OCI-LY7 (cell line): ENCODE results near the gene TRAPPC12. TPM values are rescaled to one million over a fixed set of nuclear protein-coding genes. Genes with fewer than 3 reads are reported as not detected.
A peak's percentile ranks its signal among the peaks of the same experiment; 100 is the strongest.

ENCODE experiments used
- BruUV-seq: library from RNA; stranded (reverse); fragments of 400-500 nt; replicated peaks from 2 replicates; lab custom pipeline; 2021; lab: Mats Ljungman, UMichigan
- CTCF ChIA-PET: fragments of 300-600 bp; sonication (Branson Sonifier 250); formaldehyde crosslinking; loops from one replicate; lab custom pipeline; 2022; ENCODE audit warnings: antibody characterized with exemption; ENCODE audit not compliant: unreplicated experiment; lab: Charles Lee
- POLR2A ChIA-PET: fragments of 300-600 bp; sonication (Branson Sonifier 250); formaldehyde crosslinking; loops from one replicate; lab custom pipeline; 2022; ENCODE audit warnings: antibody characterized with exemption; lab: Charles Lee
- DNase-seq: peaks from one replicate; pipeline ENCODE4 v3.0.0-alpha.2; 2015; ENCODE audit warnings: low spot score
- H2AFZ ChIP-seq: fragments of 200-600 bp; sonication (generic), shearing (Covaris generic); 2 replicates; pipeline ENCODE4 v1.6.1; 2014; ENCODE audit warnings: mild to moderate bottlenecking, antibody characterized with exemption, low read length, moderate library complexity
- H3K27ac ChIP-seq: fragments of 200-600 bp; sonication (generic); 2 replicates; pipeline ENCODE4 v1.5.1; 2014; ENCODE audit warnings: mixed run types, low read depth, mild to moderate bottlenecking, moderate library complexity, low read length, inconsistent platforms; ENCODE audit not compliant: poor library complexity, severe bottlenecking
- H3K36me3 ChIP-seq: fragments of 200-600 bp; sonication (generic); 2 replicates; pipeline ENCODE4 v1.6.1; 2014; ENCODE audit warnings: mild to moderate bottlenecking, antibody characterized with exemption, low read length, moderate library complexity, mixed read lengths; ENCODE audit not compliant: insufficient read depth
- H3K4me1 ChIP-seq: fragments of 200-600 bp; sonication (generic); 2 replicates; pipeline ENCODE4 v1.5.1; 2014; ENCODE audit warnings: mild to moderate bottlenecking, low read length; ENCODE audit not compliant: insufficient read depth, poor library complexity, severe bottlenecking
- H3K4me2 ChIP-seq: fragments of 200-600 bp; sonication (generic); 2 replicates; pipeline ENCODE4 v1.6.1; 2014; ENCODE audit warnings: mild to moderate bottlenecking, low read length
- H3K4me3 ChIP-seq: fragments of 200-600 bp; sonication (generic); 2 replicates; pipeline ENCODE4 v1.5.1; 2014; ENCODE audit warnings: mild to moderate bottlenecking, low read depth, low read length; ENCODE audit not compliant: poor library complexity, severe bottlenecking
- H3K79me2 ChIP-seq: fragments of 200-600 bp; sonication (generic); 2 replicates; pipeline ENCODE4 v1.6.1; 2016; ENCODE audit warnings: low read depth, mild to moderate bottlenecking, low read length, moderate library complexity, mixed read lengths; ENCODE audit not compliant: insufficient read depth
- H3K9me2 ChIP-seq: fragments of 200-600 bp; sonication (generic); 2 replicates; pipeline ENCODE4 v1.6.1; 2016; ENCODE audit warnings: mild to moderate bottlenecking, low read length, mixed read lengths; ENCODE audit not compliant: insufficient read depth
- H3K9me3 ChIP-seq: fragments of 200-600 bp; sonication (generic); 2 replicates; pipeline ENCODE4 v1.6.1; 2014; ENCODE audit warnings: mild to moderate bottlenecking, mixed run types, low read length, mixed read lengths
- H4K20me1 ChIP-seq: fragments of 200-600 bp; sonication (generic); 2 replicates; pipeline ENCODE4 v1.6.1; 2014; ENCODE audit warnings: mild to moderate bottlenecking, antibody characterized with exemption, low read length, moderate library complexity, mixed read lengths; ENCODE audit not compliant: insufficient read depth
- CTCF ChIP-seq: fragments of 200-600 bp; sonication (generic); conservative IDR thresholded peaks from 2 replicates; pipeline ENCODE4 v1.5.1; 2014; ENCODE audit warnings: mild to moderate bottlenecking, antibody characterized with exemption, low read length, moderate library complexity, mixed read lengths
- EZH2phosphoT487 ChIP-seq: fragments of 200-600 bp; sonication (generic); IDR thresholded peaks from 2 replicates; pipeline ENCODE4 v1.6.1; 2018; ENCODE audit warnings: low read depth, borderline replicate concordance, mild to moderate bottlenecking, mixed run types, antibody characterized with exemption, low read length, moderate library complexity, mixed read lengths
- intact Hi-C: fragments of 100-400 bp; cut with micrococcal nuclease; formaldehyde crosslinking; loops from one replicate; pipeline ENCODE4 v1.10.0; 2022; ENCODE audit not compliant: unreplicated experiment
- total RNA-seq, 2 experiments: library from RNA; depleted of rRNA in 1 of 2; stranded (reverse); fragments of >200 nt in 1 of 2; shearing (Covaris generic) in 1 of 2; gene quantifications; 2 replicates each; pipeline ENCODE4 v1.2.3, GENCODE V29; 2014 to 2022

The TRAPPC12 gene
- total RNA-seq, 2 experiments from 2014 or later = 85.2 to 91.6 TPM

GRCh38 chr2:3478846-3479385 lies 99.4 kb downstream of the TRAPPC12 start:
- TF ChIP-seq EZH2phosphoT487 (no peak), CTCF (no peak)
- Histone ChIP-seq H2AFZ (no peak overlapping the region), H3K4me3 (no peak overlapping the region), H3K36me3 (peaks cover 13% of the 10 kb centered on the region), H3K27ac (no peak overlapping the region), H3K9me3 (no peaks in the 10 kb centered on the region), H4K20me1 (no peaks in the 10 kb centered on the region), H3K4me1 (peaks cover 23% of the 10 kb centered on the region), H3K79me2 (no peaks in the 10 kb centered on the region), H3K4me2 (no peak overlapping the region), H3K9me2 (no peaks in the 10 kb centered on the region)
- intact Hi-C loops = no loop called here
- POLR2A ChIA-PET = no interaction called here
- no TSS peak for BruUV-seq
- no peak for DNase-seq
- CTCF ChIA-PET = interaction anchor here (1.2 kb wide), 1 partner anchor 16 kb away, joined by 5 read pairs; no protein-coding TSS in a partner anchor

DNA sequence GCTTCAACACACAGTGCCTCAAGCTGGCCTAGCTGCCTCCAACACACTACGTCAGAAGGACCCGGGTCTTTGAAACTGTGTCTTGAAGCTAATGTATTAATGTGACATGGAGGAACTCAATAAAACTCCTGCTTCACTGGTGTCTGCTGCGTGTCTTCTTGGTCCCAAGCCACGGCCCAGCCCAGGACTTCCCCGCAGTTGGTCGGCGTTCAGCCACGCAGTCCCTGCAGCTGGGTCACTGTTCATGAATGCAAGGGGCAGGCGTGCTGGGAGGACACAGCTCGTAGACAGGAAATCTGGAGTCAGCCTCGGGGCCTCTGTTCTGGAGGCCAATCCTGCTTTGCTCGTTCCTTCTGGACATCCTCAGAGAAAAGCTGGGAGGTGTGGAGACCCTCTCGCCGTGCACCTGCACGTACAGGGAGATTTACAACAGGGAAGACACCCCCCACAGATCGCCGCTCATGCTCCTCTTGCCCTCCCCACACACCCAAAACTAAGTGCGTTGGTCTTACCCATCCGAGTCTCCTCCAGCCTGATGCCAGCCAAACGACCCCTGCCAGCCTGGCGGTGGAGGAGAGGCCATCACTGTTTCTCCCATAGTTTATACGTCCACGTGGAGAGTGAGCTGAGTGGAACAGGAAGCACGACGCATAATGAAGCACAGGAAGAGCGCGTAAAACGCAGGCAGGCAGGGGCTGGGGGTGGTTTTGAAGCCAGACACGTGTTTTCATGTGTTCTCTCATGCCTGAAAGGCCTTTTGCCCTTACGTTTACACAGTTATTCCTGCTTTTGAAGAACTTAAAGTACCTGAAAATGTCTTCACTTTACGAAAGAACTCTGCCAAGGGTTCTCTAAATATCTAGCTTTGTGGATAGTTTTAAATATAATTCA lies 100.2 kb downstream of the TRAPPC12 start:
- no TSS peak for BruUV-seq

More for the DNA sequence above, 100.2 kb downstream of the TRAPPC12 start:
- Histone ChIP-seq H3K36me3 (peaks cover 13% of the 10 kb centered on the region), H3K27ac (peak overlapping the region; percentile 74), H3K79me2 (no peaks in the 10 kb centered on the region), H3K4me2 (peak overlapping the region; percentile 62), H3K4me1 (peaks cover 23% of the 10 kb centered on the region), H2AFZ (no peak overlapping the region), H3K9me3 (no peaks in the 10 kb centered on the region), H3K4me3 (no peak overlapping the region), H3K9me2 (no peaks in the 10 kb centered on the region), H4K20me1 (no peaks in the 10 kb centered on the region)
- ChIA-PET POLR2A (interaction anchor here (1.3 to 1.5 kb wide), 2 partner anchors 9 to 18 kb away, joined by 5 to 7 read pairs; no protein-coding TSS in a partner anchor), CTCF (interaction anchor here (0.9 to 1.5 kb wide), 3 partner anchors 17 to 172 kb away, joined by 3 to 5 read pairs (median 4); no protein-coding TSS in a partner anchor)
- TF ChIP-seq CTCF = no peak
- TF ChIP-seq EZH2phosphoT487 = no peak
- intact Hi-C loops = loop anchor here (1.0 kb wide), 1 partner anchor 172 kb away; no protein-coding TSS in a partner anchor
- DNase-seq = peak; percentile 57
